Gastrocnemius medialis (tissue), 4 donors: ENCODE results near the gene NDC80. TPM values are rescaled to one million over a fixed set of nuclear protein-coding genes. Genes with fewer than 3 reads are reported as not detected.

ENCODE experiments used
- ATAC-seq, 2 donors: fragments of 150-250 bp; one replicate each; pipeline ENCODE4 v1.9.1; 2016
- DNase-seq, 2 donors: peaks; one replicate each; pipeline ENCODE4 v3.0.0-alpha.2; 2019
- H3K27ac ChIP-seq, 4 donors: fragments of 200-600 bp; sonication (generic); 1 replicate in 1 of 4; 2 replicates in 3 of 4; pipeline ENCODE4 v1.5.1; 2016 to 2018; ENCODE audit warnings: mild to moderate bottlenecking in 2 of 4, moderate library complexity in 1 of 4
- H3K27me3 ChIP-seq, 3 donors: fragments of 200-600 bp; sonication (generic) in 2 of 3; 1 replicate in 1 of 3; 2 replicates in 2 of 3; pipeline versions ENCODE4 v1.5.1 to v1.6.0; 2016 to 2019; ENCODE audit warnings: mild to moderate bottlenecking in 1 of 3, moderate library complexity in 1 of 3
- H3K36me3 ChIP-seq, 2 donors: fragments of 200-600 bp; sonication (generic) in 1 of 2; one replicate each; pipeline ENCODE4 v1.5.1; 2017 to 2018
- H3K4me1 ChIP-seq, 2 donors: fragments of 200-600 bp; sonication (generic) in 1 of 2; one replicate each; pipeline ENCODE4 v1.5.1; 2016 to 2017; ENCODE audit warnings: mild to moderate bottlenecking in 2 of 2
- H3K4me3 ChIP-seq, 4 donors: fragments of 200-600 bp; sonication (generic) in 3 of 4; 1 replicate in 1 of 4; 2 replicates in 3 of 4; pipeline ENCODE4 v1.5.1; 2016 to 2019; ENCODE audit warnings: mild to moderate bottlenecking in 2 of 4
- H3K9me3 ChIP-seq, 3 donors: fragments of 200-600 bp; sonication (generic) in 2 of 3; 1 replicate in 1 of 3; 2 replicates in 2 of 3; pipeline ENCODE4 v1.5.1; 2016 to 2019
- POLR2A ChIP-seq, 2 donors: fragments of 450-650 bp; IDR thresholded peaks; one replicate each; pipeline ENCODE4 v1.6.1; 2017; ENCODE audit warnings: antibody characterized with exemption in 2 of 2, mild to moderate bottlenecking in 2 of 2, moderate library complexity in 2 of 2
- in situ Hi-C, 4 donors: fragments of 200-750 bp; cut with MboI; loops; one replicate each; pipeline versions ENCODE4 v1.15.0 to v1.8.0; 2017; ENCODE audit warnings: low sequenced_read_pairs in 4 of 4
- intact Hi-C: fragments of 100-400 bp; cut with DNase I; formaldehyde crosslinking; loops from one replicate; pipeline ENCODE4 v1.15.1; 2023; ENCODE audit warnings: low total_unique reads
- total RNA-seq, 4 donors: library from RNA; depleted of rRNA; stranded (reverse); fragments of >200 nt; gene quantifications; one replicate each; pipeline versions ENCODE4 v1.1.0 to v1.2.3, GENCODE V29; 2016
- TF ChIP-seq, protein P1 (sequence below), 5 experiments: fragments of 450-650 bp in 3 of 5; fragments of 200-600 bp in 2 of 5; sonication (generic) in 2 of 5; IDR thresholded peaks in 4 of 5; conservative IDR thresholded peaks in 1 of 5; 1 replicate in 4 of 5; 2 replicates in 1 of 5; pipeline ENCODE4 v1.5.1; 2016 to 2019; ENCODE audit warnings: antibody characterized with exemption in 5 of 5, mild to moderate bottlenecking in 3 of 5, moderate library complexity in 3 of 5

The NDC80 gene
- total RNA-seq, 4 donors from 2014 or later, result 0.27 TPM; not detected in 3

- intact Hi-C loops (no loop called here), in situ Hi-C loops (no loop called here)
- H3K36me3 ChIP-seq, result no peaks in the 10 kb centered on the region
- H3K27ac ChIP-seq, result no peak overlapping the region
- ATAC-seq, result no peak
- TF ChIP-seq, protein P1, sequence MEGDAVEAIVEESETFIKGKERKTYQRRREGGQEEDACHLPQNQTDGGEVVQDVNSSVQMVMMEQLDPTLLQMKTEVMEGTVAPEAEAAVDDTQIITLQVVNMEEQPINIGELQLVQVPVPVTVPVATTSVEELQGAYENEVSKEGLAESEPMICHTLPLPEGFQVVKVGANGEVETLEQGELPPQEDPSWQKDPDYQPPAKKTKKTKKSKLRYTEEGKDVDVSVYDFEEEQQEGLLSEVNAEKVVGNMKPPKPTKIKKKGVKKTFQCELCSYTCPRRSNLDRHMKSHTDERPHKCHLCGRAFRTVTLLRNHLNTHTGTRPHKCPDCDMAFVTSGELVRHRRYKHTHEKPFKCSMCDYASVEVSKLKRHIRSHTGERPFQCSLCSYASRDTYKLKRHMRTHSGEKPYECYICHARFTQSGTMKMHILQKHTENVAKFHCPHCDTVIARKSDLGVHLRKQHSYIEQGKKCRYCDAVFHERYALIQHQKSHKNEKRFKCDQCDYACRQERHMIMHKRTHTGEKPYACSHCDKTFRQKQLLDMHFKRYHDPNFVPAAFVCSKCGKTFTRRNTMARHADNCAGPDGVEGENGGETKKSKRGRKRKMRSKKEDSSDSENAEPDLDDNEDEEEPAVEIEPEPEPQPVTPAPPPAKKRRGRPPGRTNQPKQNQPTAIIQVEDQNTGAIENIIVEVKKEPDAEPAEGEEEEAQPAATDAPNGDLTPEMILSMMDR (IDR thresholded peaks at IDR 0.05 in 4 of 5, conservative IDR thresholded peaks at IDR 0.05 in 1 of 5), result no peak
- no peak for DNase-seq
- no peaks in the 10 kb centered on the region for H3K9me3 ChIP-seq
- H3K4me1 ChIP-seq, result no peaks in the 10 kb centered on the region
- H3K27me3 ChIP-seq, result no peaks in the 10 kb centered on the region
- no peak overlapping the region for H3K4me3 ChIP-seq
These were observed 46.1 kb downstream of the NDC80 start for GRCh38 chr18:2617401-2617998.

DNA sequence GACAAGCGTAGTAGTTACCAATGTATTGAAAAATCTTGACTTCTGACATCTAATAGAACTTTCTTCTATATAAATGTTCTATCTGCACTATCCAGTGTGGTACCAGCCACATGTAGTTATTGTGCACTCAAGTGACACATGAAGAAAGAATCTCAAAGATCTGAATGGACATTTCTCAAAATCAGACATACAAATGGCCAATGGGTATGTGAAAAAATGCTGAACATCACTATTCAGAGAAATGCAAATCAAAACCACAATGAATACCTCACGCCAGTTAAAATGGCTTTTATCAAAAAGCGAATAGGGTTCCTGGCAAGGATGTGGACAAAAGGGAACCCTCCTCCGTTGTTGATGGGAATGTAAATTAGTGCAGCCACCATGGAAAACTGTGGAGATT lies 46.7 kb downstream of the NDC80 start:
- no peak overlapping the region for H3K4me3 ChIP-seq
- intact Hi-C loops (no loop called here), in situ Hi-C loops (no loop called here)
- DNase-seq (no peak), ATAC-seq (no peak)
- no peaks in the 10 kb centered on the region for H3K36me3 ChIP-seq
- H3K4me1 ChIP-seq, result no peaks in the 10 kb centered on the region
- H3K27me3 ChIP-seq, result no peaks in the 10 kb centered on the region
- no peak overlapping the region for H3K27ac ChIP-seq
- no peaks in the 10 kb centered on the region for H3K9me3 ChIP-seq
- TF ChIP-seq, protein P1 (IDR thresholded peaks at IDR 0.05 in 4 of 5, conservative IDR thresholded peaks at IDR 0.05 in 1 of 5), result no peak
- TF ChIP-seq POLR2A (IDR thresholded peaks at IDR 0.05), result no peak

- in situ Hi-C loops, result no loop called here
- ATAC-seq, result no peak
- H3K27ac ChIP-seq, result no peak overlapping the region
These were observed 53.9 kb downstream of the NDC80 start for GRCh38 chr18:2625217-2625616.

DNA sequence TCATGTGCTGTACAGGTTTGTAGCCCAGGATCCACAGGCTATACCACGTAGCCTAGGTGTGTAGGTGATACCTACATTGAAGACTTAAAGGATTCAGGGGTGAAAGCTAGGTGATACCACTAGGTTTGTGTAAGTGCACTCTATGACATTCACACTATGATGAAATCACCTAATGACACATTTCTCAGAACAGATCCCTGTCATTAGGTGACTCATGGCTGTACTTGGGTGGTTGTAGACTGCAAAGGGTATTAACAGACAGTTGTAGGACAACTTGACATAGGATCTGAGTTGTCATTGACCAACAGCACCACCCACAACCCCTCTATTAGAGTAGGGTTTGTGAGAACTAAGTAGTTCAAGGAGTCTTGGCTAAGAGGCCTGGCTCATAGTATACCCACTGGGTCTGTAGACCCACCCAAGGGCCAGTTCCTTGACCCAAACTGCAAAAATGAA lies 56.5 kb downstream of the NDC80 start:
- intact Hi-C loops (no loop called here), in situ Hi-C loops (no loop called here)
- DNase-seq (no peak), ATAC-seq (no peak)
- H3K9me3 ChIP-seq, result no peaks in the 10 kb centered on the region
- no peaks in the 10 kb centered on the region for H3K36me3 ChIP-seq
- H3K27me3 ChIP-seq, result no peaks in the 10 kb centered on the region
- H3K4me3 ChIP-seq, result no peak overlapping the region
- no peak for TF ChIP-seq POLR2A (IDR thresholded peaks at IDR 0.05)
- TF ChIP-seq, protein P1 (IDR thresholded peaks at IDR 0.05 in 4 of 5, conservative IDR thresholded peaks at IDR 0.05 in 1 of 5), result no peak
- no peaks in the 10 kb centered on the region for H3K4me1 ChIP-seq
- H3K27ac ChIP-seq, result no peak overlapping the region

More at GRCh38 chr18:2625217-2625616, 53.9 kb downstream of the NDC80 start:
- DNase-seq, result no peak
- intact Hi-C loops, result no loop called here
- H3K27me3 ChIP-seq, result no peaks in the 10 kb centered on the region
- no peak overlapping the region for H3K4me3 ChIP-seq
- no peaks in the 10 kb centered on the region for H3K9me3 ChIP-seq
- no peaks in the 10 kb centered on the region for H3K4me1 ChIP-seq
- TF ChIP-seq, protein P1 (IDR thresholded peaks at IDR 0.05 in 4 of 5, conservative IDR thresholded peaks at IDR 0.05 in 1 of 5), result no peak
- no peak for TF ChIP-seq POLR2A (IDR thresholded peaks at IDR 0.05)
- H3K36me3 ChIP-seq, result no peaks in the 10 kb centered on the region

DNA sequence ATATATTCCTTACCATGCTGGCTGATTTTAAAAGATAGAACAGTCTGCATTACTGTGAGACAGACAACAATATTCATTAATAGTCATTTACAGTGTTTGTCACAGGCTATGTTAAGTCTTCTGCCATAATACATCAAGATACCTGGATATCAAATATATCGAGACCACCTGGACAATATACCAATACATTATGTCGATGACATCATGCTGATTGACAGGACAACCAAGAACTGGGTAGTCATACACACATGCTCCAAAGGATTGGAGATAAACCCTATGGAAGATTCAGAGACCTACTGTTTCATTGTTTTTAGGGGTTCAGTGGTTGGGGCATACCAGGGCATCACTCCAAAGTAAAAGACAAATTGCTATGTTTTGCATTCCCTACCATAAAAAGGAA lies 57.6 kb downstream of the NDC80 start:
- TF ChIP-seq POLR2A (IDR thresholded peaks at IDR 0.05), result no peak
- TF ChIP-seq, protein P1 (IDR thresholded peaks at IDR 0.05 in 4 of 5, conservative IDR thresholded peaks at IDR 0.05 in 1 of 5), result no peak
- intact Hi-C loops (no loop called here), in situ Hi-C loops (no loop called here)
- Histone ChIP-seq H3K4me1 (no peaks in the 10 kb centered on the region), H3K27me3 (no peaks in the 10 kb centered on the region), H3K4me3 (no peak overlapping the region), H3K27ac (no peak overlapping the region), H3K9me3 (no peaks in the 10 kb centered on the region), H3K36me3 (no peaks in the 10 kb centered on the region)
- ATAC-seq (no peak), DNase-seq (no peak)
